Pulmonary artery endothelial cell (primary cell): Measurements from ENCODE around the gene HNRNPA1L2. TPM values are rescaled to one million over a fixed set of nuclear protein-coding genes. Genes with fewer than 3 reads are reported as not detected.
"Not testable (repeated sequence)": the region's sequence is repeated elsewhere in the genome, so short reads cannot be mapped to it uniquely, and the experiment has no call there.

Source experiments
- DNase-seq: peaks from one replicate; pipeline ENCODE4 v3.0.0-alpha.2; 2011; ENCODE audit warnings: low read depth, low spot score
- total RNA-seq: library from RNA; depleted of rRNA; stranded (reverse); fragments of >200 nt; gene quantifications from 2 replicates; pipeline ENCODE4 v1.2.3, GENCODE V29; 2014

The HNRNPA1L2 gene
- total RNA-seq, 1 donor from 2014 or later = 3.4 TPM

GRCh38 chr13:52644108-52644507 lies 1.9 kb downstream of the HNRNPA1L2 start:
- DNase-seq = no peak

- no peak for DNase-seq
Measured at GRCh38 chr13:52646967-52647366, 4.7 kb downstream of the HNRNPA1L2 start.

- DNase-seq = no peak
Measured at GRCh38 chr13:52650731-52651130, 8.5 kb downstream of the HNRNPA1L2 start.

- no peak for DNase-seq
Measured at GRCh38 chr13:52651897-52652195, 9.6 kb downstream of the HNRNPA1L2 start.

GRCh38 chr13:52652196-52652979 lies 10.2 kb downstream of the HNRNPA1L2 start, which contains the start of gene SUGT1:
SUGT1 (plus strand) TSS chr13:52652836; CDS start chr13:52652921, 85 bp downstream.
- peak; percentile 96 for DNase-seq

GRCh38 chr13:52652980-52653303 lies 10.7 kb downstream of the HNRNPA1L2 start:
- DNase-seq = no peak

GRCh38 chr13:52659340-52659739 lies 17.1 kb downstream of the HNRNPA1L2 start:
- no peak for DNase-seq

DNA sequence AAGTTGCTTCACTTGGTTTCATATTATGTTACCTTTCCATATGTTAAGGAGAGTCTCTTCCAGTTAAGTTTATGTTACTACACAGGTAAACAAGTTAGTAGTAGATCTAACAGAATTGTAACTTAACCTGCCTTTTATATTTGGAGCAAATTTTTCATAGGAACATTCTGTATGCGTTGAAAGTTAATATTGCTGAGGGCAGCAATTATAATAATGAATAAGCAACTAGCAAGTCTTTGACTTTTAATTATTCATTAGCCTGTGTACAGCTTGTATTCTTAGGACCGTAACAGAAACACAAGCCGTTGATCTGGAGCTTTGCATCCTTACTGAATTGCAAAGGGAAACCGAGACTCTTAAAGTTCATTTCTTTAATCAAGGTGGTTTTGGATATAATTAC lies 22.0 kb downstream of the HNRNPA1L2 start:
- DNase-seq = no peak

DNA sequence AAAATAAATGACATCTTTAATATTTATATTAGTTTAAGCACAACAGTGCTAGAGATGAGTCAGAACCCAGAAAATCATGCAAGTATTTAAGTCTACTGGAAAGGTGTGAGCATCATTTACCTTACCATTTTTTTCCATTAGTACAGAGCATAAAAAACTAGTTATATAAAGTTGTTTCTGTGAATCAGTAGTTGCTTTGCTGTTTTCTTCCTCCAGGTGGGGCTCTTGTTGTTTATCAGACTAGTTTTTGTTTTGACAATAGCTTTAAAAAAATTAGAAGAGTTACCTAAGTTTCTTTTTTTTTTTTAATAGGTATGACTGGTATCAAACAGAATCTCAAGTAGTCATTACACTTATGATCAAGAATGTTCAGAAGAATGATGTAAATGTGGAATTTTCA lies 23.1 kb downstream of the HNRNPA1L2 start:
- DNase-seq = no peak

DNA sequence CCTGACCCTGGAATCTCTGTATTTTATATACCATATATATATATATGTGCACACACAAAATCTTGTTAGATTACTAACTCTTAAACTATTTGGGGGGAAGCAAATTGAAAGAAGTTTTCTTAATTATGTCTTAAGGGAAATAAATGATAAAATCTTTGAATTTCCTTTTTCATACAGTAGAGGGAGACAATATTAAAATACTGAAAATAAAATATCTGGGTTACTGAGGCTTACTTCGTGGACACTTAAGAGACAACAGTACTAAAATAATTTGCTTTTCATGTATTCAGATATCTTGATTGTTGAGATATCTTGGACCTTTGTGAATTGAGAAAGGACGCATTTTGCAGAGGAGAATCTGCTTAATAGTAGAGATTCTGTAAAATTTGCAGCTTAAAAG lies 27.4 kb downstream of the HNRNPA1L2 start:
- no peak for DNase-seq

DNA sequence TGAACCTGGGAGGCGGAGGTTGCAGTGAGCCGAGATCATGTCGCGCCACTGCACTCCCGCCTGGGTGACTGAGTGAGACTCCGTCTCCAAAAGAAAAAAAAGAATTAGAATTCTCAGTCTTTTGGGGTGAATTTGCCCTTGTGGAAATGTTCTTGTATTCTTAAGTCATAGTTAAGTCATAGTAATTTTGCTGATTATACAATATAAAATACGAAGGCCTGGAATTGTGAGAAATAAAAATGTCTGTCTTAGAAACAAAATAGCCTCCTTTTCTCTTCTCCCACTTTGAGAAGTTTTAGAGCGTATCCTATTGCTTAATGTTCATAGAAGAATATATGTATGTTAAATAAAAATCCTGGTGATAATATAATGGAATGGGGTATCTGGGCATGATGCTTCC lies 28.5 kb downstream of the HNRNPA1L2 start:
- no peak for DNase-seq

DNA sequence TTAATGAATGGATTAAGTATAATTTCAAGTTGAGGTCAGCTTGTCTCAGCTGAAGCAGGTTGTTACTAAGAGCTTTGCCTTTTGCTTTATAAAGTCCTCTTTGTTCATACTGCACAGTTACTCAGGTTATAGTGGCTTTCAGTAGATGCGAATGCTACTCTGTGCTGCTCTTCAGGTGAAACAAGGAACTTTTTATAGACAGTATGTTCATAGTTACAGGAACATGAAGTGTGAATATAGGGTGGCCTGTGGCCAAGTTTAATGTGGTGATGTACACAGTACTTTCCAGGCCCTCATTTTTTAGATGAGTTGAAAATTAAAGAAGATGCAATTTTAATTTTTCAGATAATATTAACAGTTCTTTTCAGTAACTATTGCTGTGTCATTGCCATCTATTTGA lies 31.2 kb downstream of the HNRNPA1L2 start:
- DNase-seq = no peak

- no peak for DNase-seq
Measured at GRCh38 chr13:52677823-52678222, 35.6 kb downstream of the HNRNPA1L2 start.

GRCh38 chr13:52685806-52686205 lies 43.6 kb downstream of the HNRNPA1L2 start:
- not testable (repeated sequence) for DNase-seq

DNA sequence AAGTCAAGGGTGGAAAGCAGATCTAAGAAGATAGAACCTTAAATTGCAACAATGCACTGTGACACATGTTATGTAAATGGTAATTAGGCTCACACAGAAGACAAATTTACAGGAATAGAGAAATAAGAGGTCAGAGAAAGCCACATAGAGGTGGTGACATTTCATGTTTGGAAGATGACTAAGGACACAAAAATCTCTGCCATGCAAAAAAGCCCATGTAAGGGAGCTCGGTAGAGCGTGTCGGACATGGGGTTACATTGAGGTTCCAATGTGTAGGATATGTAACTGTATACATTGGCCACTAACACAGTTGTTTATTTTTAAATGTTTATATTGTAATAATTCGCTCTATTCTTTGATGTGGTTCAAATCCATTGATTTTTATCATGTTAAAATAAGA lies 44.1 kb downstream of the HNRNPA1L2 start:
- no peak for DNase-seq

Other genes starting within 250 kb of the HNRNPA1L2 start
- 28.1 and 44.6 TPM in 2 replicates for gene THSD1, start 236.3 kb upstream of the HNRNPA1L2 start, total RNA-seq
- gene VPS36, start 191.8 kb upstream of the HNRNPA1L2 start, total RNA-seq = 19.1 and 20.8 TPM in 2 replicates
- 27.4 and 45.2 TPM in 2 replicates for gene CKAP2, start 187.0 kb upstream of the HNRNPA1L2 start, total RNA-seq
- 59.0 and 111 TPM in 2 replicates for gene SUGT1, start 10.4 kb downstream of the HNRNPA1L2 start, total RNA-seq
- gene CNMD, start 97.4 kb downstream of the HNRNPA1L2 start, total RNA-seq = not detected in 2 replicates
- gene PCDH8, start 206.2 kb downstream of the HNRNPA1L2 start, total RNA-seq = not detected in 2 replicates